Stomach (tissue), 9 donors: ENCODE data around the gene PROCR. TPM values are rescaled to one million over a fixed set of nuclear protein-coding genes. Genes with fewer than 3 reads are reported as not detected.
"Not testable (repeated sequence)": the region's sequence is repeated elsewhere in the genome, so short reads cannot be mapped to it uniquely, and the experiment has no call there.

Experiments
- DNase-seq, 2 donors: peaks; one replicate each; pipeline versions ENCODE4 v3.0.0 to v3.0.0-alpha.2; 2013 to 2019
- H3K27ac ChIP-seq, 5 donors: fragments of 200-600 bp in 4 of 5; sonication (generic) in 4 of 5; one replicate each; pipeline ENCODE4 v1.5.1; 2013 to 2019; ENCODE audit warnings: mild to moderate bottlenecking in 1 of 5, moderate library complexity in 1 of 5
- H3K27me3 ChIP-seq, 3 donors: fragments of 200-600 bp; sonication (generic); one replicate each; pipeline ENCODE4 v1.5.1; 2017 to 2019; ENCODE audit warnings: mixed run types in 1 of 3
- H3K36me3 ChIP-seq, 4 donors: fragments of 200-600 bp; sonication (generic); 1 replicate in 3 of 4; 2 replicates in 1 of 4; pipeline ENCODE4 v1.5.1; 2016 to 2019
- H3K4me1 ChIP-seq, 4 donors: fragments of 200-600 bp; sonication (generic); one replicate each; pipeline ENCODE4 v1.5.1; 2016 to 2019
- H3K4me3 ChIP-seq, 4 donors: fragments of 200-600 bp; sonication (generic) in 3 of 4; one replicate each; pipeline ENCODE4 v1.5.1; 2016 to 2019; ENCODE audit warnings: mild to moderate bottlenecking in 1 of 4
- H3K9me3 ChIP-seq, 4 donors: fragments of 200-600 bp; sonication (generic); one replicate each; pipeline ENCODE4 v1.5.1; 2016 to 2019
- EP300 ChIP-seq: sonication (generic); formaldehyde crosslinking; IDR thresholded peaks from one replicate; pipeline ENCODE4 v1.6.1; 2017; ENCODE audit warnings: antibody characterized with exemption
- POLR2A ChIP-seq, 4 donors: fragments of 450-650 bp; IDR thresholded peaks; one replicate each; pipeline ENCODE4 v1.6.1; 2016; ENCODE audit warnings: antibody characterized with exemption in 4 of 4, control low read depth in 2 of 4, mild to moderate bottlenecking in 1 of 4, moderate library complexity in 1 of 4
- POLR2AphosphoS5 ChIP-seq, 3 donors: sonication (generic); formaldehyde crosslinking; IDR thresholded peaks; one replicate each; pipeline ENCODE4 v1.6.1; 2016; ENCODE audit warnings: antibody characterized with exemption in 3 of 3
- WGBS, 5 donors: extraction: QIAGEN DNeasy Blood & Tissue Kit in 3 of 5; methylation state at CpG; one replicate each; pipeline versions ENCODE4 v1.1.5 to v1.1.7; 2013 to 2018; 5-methylcytosine and 5-hydroxymethylcytosine counted together
- intact Hi-C: fragments of 100-400 bp; cut with DNase I; formaldehyde crosslinking; loops from one replicate; pipeline ENCODE4 v1.15.1; 2023; ENCODE audit warnings: low total_unique reads
- polyA plus RNA-seq, 3 donors: library from polyadenylated mRNA; stranded (reverse); fragments of 200-250 nt; gene quantifications; one replicate each; pipeline ENCODE4 v1.2.3, GENCODE V29; 2013
- total RNA-seq, 5 donors: library from RNA; depleted of rRNA; stranded (reverse); fragments of >200 nt; gene quantifications; one replicate each; pipeline versions ENCODE4 v1.1.0 to v1.2.3, GENCODE V29; 2014 to 2016
- TF ChIP-seq, protein P1 (sequence below), 7 experiments: fragments of 450-650 bp in 4 of 7; fragments of 200-600 bp in 3 of 7; sonication (generic) in 3 of 7; IDR thresholded peaks; one replicate each; pipeline ENCODE4 v1.5.1; 2016 to 2019; ENCODE audit warnings: antibody characterized with exemption in 7 of 7, control low read depth in 2 of 7, mild to moderate bottlenecking in 1 of 7
- donor health status: healthy with polysubstance abuse.
- donor health status: Bipolar disorder and iron deficiency.
- donor health status: healthy.

PROCR gene
- total and polyA plus RNA-seq, 8 donors, result 4.0 to 37.6 (median 14.4) TPM

GRCh38 chr20:35192118-35192872 lies 20.4 kb downstream of the PROCR start:
- Histone ChIP-seq H3K27ac (no peak overlapping the region), H3K27me3 (no peaks in the 10 kb centered on the region), H3K4me1 (peaks cover 0 to 27% (median 11%) of the 10 kb centered on the region in 4 donors), H3K36me3 (no peaks in the 10 kb centered on the region), H3K9me3 (peaks cover 0 to 18% (median 8%) of the 10 kb centered on the region in 4 donors), H3K4me3 (no peak overlapping the region)
- DNase-seq, result peak in 1 of 2 donors; percentile 35
- intact Hi-C loops, result no loop called here
- TF ChIP-seq, protein P1, sequence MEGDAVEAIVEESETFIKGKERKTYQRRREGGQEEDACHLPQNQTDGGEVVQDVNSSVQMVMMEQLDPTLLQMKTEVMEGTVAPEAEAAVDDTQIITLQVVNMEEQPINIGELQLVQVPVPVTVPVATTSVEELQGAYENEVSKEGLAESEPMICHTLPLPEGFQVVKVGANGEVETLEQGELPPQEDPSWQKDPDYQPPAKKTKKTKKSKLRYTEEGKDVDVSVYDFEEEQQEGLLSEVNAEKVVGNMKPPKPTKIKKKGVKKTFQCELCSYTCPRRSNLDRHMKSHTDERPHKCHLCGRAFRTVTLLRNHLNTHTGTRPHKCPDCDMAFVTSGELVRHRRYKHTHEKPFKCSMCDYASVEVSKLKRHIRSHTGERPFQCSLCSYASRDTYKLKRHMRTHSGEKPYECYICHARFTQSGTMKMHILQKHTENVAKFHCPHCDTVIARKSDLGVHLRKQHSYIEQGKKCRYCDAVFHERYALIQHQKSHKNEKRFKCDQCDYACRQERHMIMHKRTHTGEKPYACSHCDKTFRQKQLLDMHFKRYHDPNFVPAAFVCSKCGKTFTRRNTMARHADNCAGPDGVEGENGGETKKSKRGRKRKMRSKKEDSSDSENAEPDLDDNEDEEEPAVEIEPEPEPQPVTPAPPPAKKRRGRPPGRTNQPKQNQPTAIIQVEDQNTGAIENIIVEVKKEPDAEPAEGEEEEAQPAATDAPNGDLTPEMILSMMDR (IDR thresholded peaks at IDR 0.05), result no peak
- TF ChIP-seq EP300 (no peak), POLR2A (IDR thresholded peaks at IDR 0.05) (no peak), POLR2AphosphoS5 (IDR thresholded peaks at IDR 0.05) (no peak)
- 32 to 44% (median 35%) methylated on average over 9 of the region's 9 CpGs for WGBS, 5 donors

GRCh38 chr20:35193031-35193791 lies 21.3 kb downstream of the PROCR start:
- H3K27ac ChIP-seq, H3K36me3 ChIP-seq, H3K4me3 ChIP-seq, DNase-seq, H3K27me3 ChIP-seq, intact Hi-C loops: not testable (repeated sequence)
- Histone ChIP-seq H3K9me3 (peaks cover 0 to 23% (median 10%) of the 10 kb centered on the region in 4 donors), H3K4me1 (peaks cover 0 to 20% (median 8%) of the 10 kb centered on the region in 4 donors)
- WGBS, 5 donors, result 82 to 90% (median 86%) methylated on average over 9 of the region's 9 CpGs

DNA sequence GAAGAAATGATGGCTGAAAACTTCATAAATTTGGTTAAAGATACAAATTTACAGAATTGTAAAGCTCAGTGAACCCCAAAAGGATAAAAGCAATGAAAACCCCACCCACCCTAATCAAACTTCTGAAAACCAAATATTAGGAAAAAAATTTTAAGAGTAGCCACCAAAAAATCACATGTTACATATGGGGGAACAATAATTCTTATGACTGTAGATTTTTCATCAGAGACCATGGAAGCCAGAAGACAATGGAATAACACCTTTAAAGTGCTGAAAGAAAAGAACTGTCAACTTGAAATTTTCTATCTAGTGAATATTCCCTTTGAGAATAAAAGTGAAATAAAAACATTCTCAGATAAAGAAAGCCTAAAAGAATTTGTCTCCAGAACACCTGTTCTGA lies 24.4 kb downstream of the PROCR start:
- no peak for DNase-seq
- intact Hi-C loops, result no loop called here
- TF ChIP-seq POLR2A (IDR thresholded peaks at IDR 0.05) (no peak), EP300 (no peak), POLR2AphosphoS5 (IDR thresholded peaks at IDR 0.05) (no peak)
- TF ChIP-seq, protein P1 (IDR thresholded peaks at IDR 0.05), result no peak
- H3K4me3 ChIP-seq, result no peak overlapping the region
- peaks cover 0 to 20% (median 4%) of the 10 kb centered on the region in 4 donors for H3K4me1 ChIP-seq
- H3K27ac ChIP-seq, result no peak overlapping the region
- H3K9me3 ChIP-seq, result peaks cover 7 to 35% (median 21%) of the 10 kb centered on the region in 4 donors
- H3K36me3 ChIP-seq, result peaks cover 0 to 19% (median 0%) of the 10 kb centered on the region in 4 donors
- H3K27me3 ChIP-seq, result no peaks in the 10 kb centered on the region

DNA sequence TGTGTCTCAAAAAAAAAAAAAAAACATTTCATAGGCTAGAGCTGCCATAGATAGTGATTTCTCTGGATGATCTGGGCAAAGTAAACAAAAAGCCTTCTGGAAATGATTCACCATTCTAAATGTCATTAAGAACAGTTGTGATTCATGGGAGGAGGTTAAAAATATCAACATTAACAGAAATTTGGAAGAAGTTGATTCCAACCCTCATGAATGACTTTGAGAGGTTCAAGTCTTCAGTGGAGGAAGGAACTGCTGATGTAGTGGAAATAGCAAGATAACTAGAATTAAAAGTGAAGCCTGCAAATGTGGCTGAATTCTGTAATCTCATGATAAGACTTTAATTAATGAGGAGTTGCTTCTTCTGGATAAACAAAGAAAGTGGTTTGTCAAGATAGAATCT lies 27.9 kb downstream of the PROCR start:
- Histone ChIP-seq H3K27me3 (no peaks in the 10 kb centered on the region), H3K9me3 (peaks cover 7 to 35% (median 21%) of the 10 kb centered on the region in 4 donors), H3K4me1 (no peaks in the 10 kb centered on the region), H3K36me3 (peaks cover 0 to 26% (median 0%) of the 10 kb centered on the region in 4 donors), H3K27ac (peak overlapping the region in 1 of 5 donors; percentile 4), H3K4me3 (no peak overlapping the region)
- no peak for TF ChIP-seq POLR2A (IDR thresholded peaks at IDR 0.05)
- TF ChIP-seq, protein P1 (IDR thresholded peaks at IDR 0.05), result no peak
- no peak for TF ChIP-seq POLR2AphosphoS5 (IDR thresholded peaks at IDR 0.05)
- no peak for TF ChIP-seq EP300
- DNase-seq, result no peak
- intact Hi-C loops, result no loop called here
